ENCODE measurements around the gene TRPM8.

DNA sequence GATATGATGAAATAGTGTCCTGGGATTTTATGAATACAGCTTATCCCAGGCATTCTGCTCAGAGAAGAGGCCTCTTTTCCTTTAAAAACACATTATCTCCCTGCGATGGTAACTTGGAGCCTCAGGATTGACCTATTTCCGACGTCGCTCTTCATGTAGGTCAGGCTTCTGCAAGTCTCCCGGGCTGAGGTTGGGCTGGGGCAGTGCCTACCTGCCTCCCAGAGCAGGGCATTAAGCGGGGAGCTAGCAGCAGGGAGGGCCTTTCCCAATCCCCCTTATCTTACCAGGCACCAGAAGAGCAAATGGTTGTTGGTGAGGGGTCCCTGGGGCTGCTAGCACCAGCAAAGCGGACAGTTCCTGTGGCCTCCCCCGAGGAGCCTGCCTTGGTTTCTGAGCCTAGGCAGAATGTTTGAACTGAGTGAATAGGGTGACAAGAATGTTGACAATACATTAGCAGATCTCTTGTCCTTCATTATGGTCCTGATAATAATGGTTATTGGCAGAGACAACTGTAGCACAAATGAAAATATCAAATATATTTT is 60.2 kb downstream of the TRPM8 start:
- no peak for TF ChIP-seq POLR2A (IDR thresholded peaks at IDR 0.05)
- TF ChIP-seq, protein P1, sequence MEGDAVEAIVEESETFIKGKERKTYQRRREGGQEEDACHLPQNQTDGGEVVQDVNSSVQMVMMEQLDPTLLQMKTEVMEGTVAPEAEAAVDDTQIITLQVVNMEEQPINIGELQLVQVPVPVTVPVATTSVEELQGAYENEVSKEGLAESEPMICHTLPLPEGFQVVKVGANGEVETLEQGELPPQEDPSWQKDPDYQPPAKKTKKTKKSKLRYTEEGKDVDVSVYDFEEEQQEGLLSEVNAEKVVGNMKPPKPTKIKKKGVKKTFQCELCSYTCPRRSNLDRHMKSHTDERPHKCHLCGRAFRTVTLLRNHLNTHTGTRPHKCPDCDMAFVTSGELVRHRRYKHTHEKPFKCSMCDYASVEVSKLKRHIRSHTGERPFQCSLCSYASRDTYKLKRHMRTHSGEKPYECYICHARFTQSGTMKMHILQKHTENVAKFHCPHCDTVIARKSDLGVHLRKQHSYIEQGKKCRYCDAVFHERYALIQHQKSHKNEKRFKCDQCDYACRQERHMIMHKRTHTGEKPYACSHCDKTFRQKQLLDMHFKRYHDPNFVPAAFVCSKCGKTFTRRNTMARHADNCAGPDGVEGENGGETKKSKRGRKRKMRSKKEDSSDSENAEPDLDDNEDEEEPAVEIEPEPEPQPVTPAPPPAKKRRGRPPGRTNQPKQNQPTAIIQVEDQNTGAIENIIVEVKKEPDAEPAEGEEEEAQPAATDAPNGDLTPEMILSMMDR (IDR thresholded peaks at IDR 0.05): no peak
